HG03378 (cell line): Measurements from ENCODE around the gene BRICD5.

Source experiments
- ATAC-seq: cut with Tn5 transposase; IDR thresholded peaks from one replicate; pipeline ENCODE4 v1.9.1; 2021; ENCODE audit warnings: mild to moderate bottlenecking, moderate library complexity; ENCODE audit not compliant: unreplicated experiment

BRICD5 gene

GRCh38 chr16:2183671-2184070 is 27.0 kb downstream of the BRICD5 start:
- ATAC-seq: no peak

- no peak for ATAC-seq
Observed at GRCh38 chr16:2181952-2182351, 28.7 kb downstream of the BRICD5 start.

- no peak for ATAC-seq
Observed at GRCh38 chr16:2180962-2181923, 29.4 kb downstream of the BRICD5 start.

- ATAC-seq: no peak
Observed at GRCh38 chr16:2180461-2180860, 30.2 kb downstream of the BRICD5 start.

- no peak for ATAC-seq
Observed at GRCh38 chr16:2179576-2179975, 31.1 kb downstream of the BRICD5 start.

- ATAC-seq: no peak
Observed at GRCh38 chr16:2179107-2179501, 31.6 kb downstream of the BRICD5 start.

GRCh38 chr16:2178321-2179106 is 32.1 kb downstream of the BRICD5 start:
- ATAC-seq: no peak

GRCh38 chr16:2177561-2177960 is 33.1 kb downstream of the BRICD5 start:
- no peak for ATAC-seq

- no peak for ATAC-seq
Observed at GRCh38 chr16:2177101-2177500, 33.6 kb downstream of the BRICD5 start.

- no peak for ATAC-seq
Observed at GRCh38 chr16:2176047-2176446, 34.6 kb downstream of the BRICD5 start.

- no peak for ATAC-seq
Observed at GRCh38 chr16:2175454-2175853, 35.2 kb downstream of the BRICD5 start.

GRCh38 chr16:2174396-2175131 is 36.1 kb downstream of the BRICD5 start:
- no peak for ATAC-seq

- no peak for ATAC-seq
Observed at GRCh38 chr16:2173916-2174315, 36.7 kb downstream of the BRICD5 start.

GRCh38 chr16:2173366-2173765 is 37.3 kb downstream of the BRICD5 start:
- ATAC-seq: no peak

- ATAC-seq: no peak
Observed at GRCh38 chr16:2172688-2173335, 37.9 kb downstream of the BRICD5 start.

GRCh38 chr16:2171601-2172178 is 39.0 kb downstream of the BRICD5 start:
- ATAC-seq: no peak

GRCh38 chr16:2170587-2171435 is 39.9 kb downstream of the BRICD5 start:
- ATAC-seq: no peak

- ATAC-seq: no peak
Observed at GRCh38 chr16:2170080-2170479, 40.6 kb downstream of the BRICD5 start.

GRCh38 chr16:2167068-2167638 is 43.5 kb downstream of the BRICD5 start:
- ATAC-seq: no peak
